BE2C (cell line): ENCODE results near the gene NAV2.

Experiments
- DNase-seq: peaks from one replicate; pipeline ENCODE4 v3.0.0-alpha.2; 2020
- H3K27me3 ChIP-seq: fragments of 250-450 bp; sonication (Bioruptor Pico); 2 replicates; pipeline ENCODE4 v1.5.1; 2020; ENCODE audit warnings: mild to moderate bottlenecking
- H3K36me3 ChIP-seq: fragments of 250-450 bp; sonication (Bioruptor Pico); 2 replicates; pipeline ENCODE4 v1.5.1; 2020; ENCODE audit warnings: mild to moderate bottlenecking
- H3K4me1 ChIP-seq: fragments of 250-450 bp; sonication (Bioruptor Pico); 2 replicates; pipeline ENCODE4 v1.5.1; 2020
- H3K4me3 ChIP-seq: 2 replicates; pipeline ENCODE4 v1.5.1; 2011; ENCODE audit warnings: low read depth, low read length
- H3K9me3 ChIP-seq: fragments of 250-450 bp; sonication (Bioruptor Pico); 2 replicates; pipeline ENCODE4 v1.5.1; 2020
- CTCF ChIP-seq: IDR thresholded peaks from 2 replicates; pipeline ENCODE4 v1.5.1; 2012; ENCODE audit warnings: mild to moderate bottlenecking, low read depth, low read length

NAV2 gene

GRCh38 chr11:20161923-20162744, 449.5 kb downstream of the NAV2 start:
- TF ChIP-seq CTCF, result no peak
- Histone ChIP-seq H3K4me3 (peak overlapping the region; percentile 45), H3K4me1 (no peaks in the 10 kb centered on the region; the same call in 1 of the 2 replicates), H3K27me3 (peaks cover 57% of the 10 kb centered on the region), H3K36me3 (no peaks in the 10 kb centered on the region), H3K9me3 (no peaks in the 10 kb centered on the region)
- DNase-seq, result no peak

GRCh38 chr11:20162824-20163782, 450.5 kb downstream of the NAV2 start:
- H3K4me3 ChIP-seq, result peak overlapping the region; percentile 56
- peaks cover 51% of the 10 kb centered on the region for H3K27me3 ChIP-seq

DNA sequence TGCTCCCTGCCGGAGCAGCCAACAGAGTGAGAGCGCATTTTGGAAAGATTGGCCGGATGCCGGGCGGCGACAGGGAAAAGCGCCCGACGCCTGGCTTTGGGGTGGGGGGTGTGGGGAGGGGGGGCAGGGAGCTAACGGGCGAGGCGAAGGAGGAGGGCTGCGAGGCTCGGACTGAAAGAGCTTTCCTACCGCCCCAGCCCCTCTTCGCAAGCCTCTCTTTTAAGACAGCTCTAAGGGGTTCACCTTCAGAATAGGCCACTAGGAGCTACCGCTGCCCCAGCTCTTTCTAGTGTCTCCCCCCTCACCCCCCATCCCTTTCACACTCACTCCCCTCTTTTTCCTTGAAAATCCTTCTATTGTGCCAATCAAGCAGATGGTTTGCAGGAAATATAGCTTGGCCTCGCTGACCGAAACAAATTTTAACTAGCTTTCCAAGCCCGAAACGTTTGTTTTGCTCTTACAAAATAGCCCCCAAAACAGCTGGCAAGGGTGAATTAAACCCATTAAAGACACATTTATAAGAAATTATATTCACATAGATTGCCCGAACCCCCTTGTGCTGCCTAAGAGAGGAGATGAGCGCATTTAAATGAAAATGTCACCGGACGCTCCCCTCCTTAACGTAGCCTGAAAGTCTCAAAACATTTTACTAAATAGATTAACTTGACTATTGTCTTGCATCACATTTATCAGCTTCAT, 451.3 kb downstream of the NAV2 start:
- Histone ChIP-seq H3K27me3 (peaks cover 44% of the 10 kb centered on the region), H3K4me3 (peak overlapping the region; percentile 56)
- TF ChIP-seq CTCF, result no peak

More at GRCh38 chr11:20162824-20163782, 450.5 kb downstream of the NAV2 start:
- Histone ChIP-seq H3K9me3 (no peaks in the 10 kb centered on the region), H3K4me1 (no peaks in the 10 kb centered on the region; the same call in 1 of the 2 replicates), H3K36me3 (no peaks in the 10 kb centered on the region)
- no peak for TF ChIP-seq CTCF
- peak; percentile 35 for DNase-seq

More for the DNA sequence above, 451.3 kb downstream of the NAV2 start:
- no peaks in the 10 kb centered on the region for H3K36me3 ChIP-seq
- DNase-seq, result no peak
- H3K4me1 ChIP-seq, result no peaks in the 10 kb centered on the region; the same call in 1 of the 2 replicates
- no peaks in the 10 kb centered on the region for H3K9me3 ChIP-seq
